Left renal cortex interstitium (tissue), 4 donors: ENCODE measurements around the gene ASIC3. TPM values are rescaled to one million over a fixed set of nuclear protein-coding genes. Genes with fewer than 3 reads are reported as not detected.
"Not testable (repeated sequence)": the region's sequence is repeated elsewhere in the genome, so short reads cannot be mapped to it uniquely, and the experiment has no call there.

Source experiments
- DNase-seq, 4 donors: peaks; one replicate each; pipeline ENCODE4 v3.0.0-alpha.2; 2013; ENCODE audit warnings: low read depth in 4 of 4, low spot score in 2 of 4, missing footprints in 1 of 4
- polyA plus RNA-seq, 4 donors: library from polyadenylated mRNA; unstranded; fragments of 120-200 nt; gene quantifications; one replicate each; pipeline ENCODE4 v1.2.1, GENCODE V29; 2013; ENCODE audit not compliant: insufficient read length in 4 of 4

ASIC3 gene
- polyA plus RNA-seq, 4 donors: 0.83 to 3.8 (median 2.5) TPM

DNA sequence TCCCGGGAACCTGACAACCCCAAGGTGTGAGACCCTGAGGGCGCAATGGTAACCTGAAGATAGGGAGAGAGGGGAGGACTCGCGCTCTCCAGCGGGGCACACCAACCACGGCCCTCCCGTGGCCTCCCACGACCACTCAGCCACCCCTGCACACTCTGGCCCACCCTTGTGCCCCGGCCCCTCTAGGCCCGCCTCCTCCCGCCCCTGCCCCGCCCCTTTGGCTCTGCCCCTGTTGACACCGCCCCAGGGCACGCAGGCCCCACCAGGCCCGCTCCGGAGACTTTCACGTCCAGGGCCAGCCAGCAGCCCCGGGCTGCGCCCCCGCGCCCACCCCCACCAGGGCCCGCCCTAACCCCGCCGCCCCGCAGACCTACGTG lies 35.0 kb upstream of the ASIC3 start:
- no peak for DNase-seq

DNA sequence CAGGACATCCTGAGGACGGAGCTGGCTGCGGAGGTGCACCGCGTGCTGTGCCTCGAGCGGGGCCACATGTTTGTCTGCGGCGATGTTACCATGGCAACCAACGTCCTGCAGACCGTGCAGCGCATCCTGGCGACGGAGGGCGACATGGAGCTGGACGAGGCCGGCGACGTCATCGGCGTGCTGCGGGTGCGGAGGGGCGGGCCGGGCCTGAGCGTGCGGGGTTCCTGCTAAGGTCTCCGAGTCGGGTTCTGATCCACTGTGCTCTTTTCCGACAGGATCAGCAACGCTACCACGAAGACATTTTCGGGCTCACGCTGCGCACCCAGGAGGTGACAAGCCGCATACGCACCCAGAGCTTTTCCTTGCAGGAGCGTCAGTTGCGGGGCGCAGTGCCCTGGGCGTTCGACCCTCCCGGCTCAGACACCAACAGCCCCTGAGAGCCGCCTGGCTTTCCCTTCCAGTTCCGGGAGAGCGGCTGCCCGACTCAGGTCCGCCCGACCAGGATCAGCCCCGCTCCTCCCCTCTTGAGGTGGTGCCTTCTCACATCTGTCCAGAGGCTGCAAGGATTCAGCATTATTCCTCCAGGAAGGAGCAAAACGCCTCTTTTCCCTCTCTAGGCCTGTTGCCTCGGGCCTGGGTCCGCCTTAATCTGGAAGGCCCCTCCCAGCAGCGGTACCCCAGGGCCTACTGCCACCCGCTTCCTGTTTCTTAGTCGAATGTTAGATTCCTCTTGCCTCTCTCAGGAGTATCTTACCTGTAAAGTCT lies 34.4 kb upstream of the ASIC3 start:
- DNase-seq: peak in 1 of 4 donors; percentile 73

DNA sequence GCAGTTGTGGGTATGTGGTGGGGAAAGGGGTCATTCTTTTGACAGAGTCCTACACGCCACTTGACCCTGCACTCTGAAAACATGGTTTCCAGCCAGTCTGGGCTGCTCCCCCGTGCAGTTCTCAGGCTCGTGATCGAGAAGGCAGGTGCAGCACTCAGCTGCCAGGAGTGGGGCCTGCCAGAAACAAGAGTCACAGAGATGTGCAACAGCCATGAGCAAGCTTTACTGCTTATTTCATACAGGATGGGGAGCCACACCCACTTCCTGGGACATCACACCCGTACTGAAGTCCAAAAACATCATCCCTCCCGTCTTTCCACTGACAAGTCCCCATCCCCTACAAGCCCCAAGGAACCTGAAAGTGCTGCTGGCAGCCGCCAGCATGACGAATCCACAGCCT lies 33.4 kb upstream of the ASIC3 start:
- no peak for DNase-seq

DNA sequence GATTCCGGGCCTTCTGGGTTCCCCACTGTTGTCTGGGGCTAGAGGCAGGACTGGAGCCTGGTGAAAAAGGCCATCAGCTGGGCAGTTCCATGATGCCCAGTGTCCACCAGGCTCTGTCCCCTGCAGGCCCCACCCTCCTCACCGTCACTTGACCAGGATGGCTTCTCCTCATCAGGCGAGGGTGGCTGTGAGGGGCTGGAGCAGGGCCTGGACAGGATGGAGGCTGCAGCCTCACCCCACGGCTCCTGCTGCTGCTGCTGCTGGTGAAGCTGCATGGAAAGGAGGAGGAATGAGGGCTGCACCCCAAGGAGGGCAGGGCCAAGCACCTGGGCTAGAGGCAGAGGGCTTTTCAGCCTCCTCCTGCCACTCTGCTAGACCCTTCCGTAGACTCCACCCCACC lies 32.4 kb upstream of the ASIC3 start:
- DNase-seq: no peak

DNA sequence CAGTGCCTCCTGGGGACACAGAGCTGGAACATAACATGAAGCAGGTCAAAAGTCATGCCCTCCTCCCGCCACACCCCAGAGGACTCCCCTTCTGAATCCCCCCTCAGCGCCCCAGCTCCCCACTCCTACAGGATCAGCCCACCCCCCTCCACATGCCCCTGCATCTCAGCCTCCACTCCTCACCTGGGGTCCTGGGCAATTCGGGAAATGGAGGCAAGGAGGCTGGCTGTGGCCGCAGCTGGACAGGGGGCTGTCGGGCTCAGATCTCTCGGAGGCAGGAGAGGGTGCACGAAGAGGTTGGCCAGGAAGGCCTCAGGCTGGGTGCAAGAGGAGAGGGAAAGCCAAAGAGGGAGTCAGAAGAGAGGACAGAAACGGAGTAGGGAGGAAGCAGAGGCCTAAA lies 31.8 kb upstream of the ASIC3 start:
- DNase-seq: no peak

DNA sequence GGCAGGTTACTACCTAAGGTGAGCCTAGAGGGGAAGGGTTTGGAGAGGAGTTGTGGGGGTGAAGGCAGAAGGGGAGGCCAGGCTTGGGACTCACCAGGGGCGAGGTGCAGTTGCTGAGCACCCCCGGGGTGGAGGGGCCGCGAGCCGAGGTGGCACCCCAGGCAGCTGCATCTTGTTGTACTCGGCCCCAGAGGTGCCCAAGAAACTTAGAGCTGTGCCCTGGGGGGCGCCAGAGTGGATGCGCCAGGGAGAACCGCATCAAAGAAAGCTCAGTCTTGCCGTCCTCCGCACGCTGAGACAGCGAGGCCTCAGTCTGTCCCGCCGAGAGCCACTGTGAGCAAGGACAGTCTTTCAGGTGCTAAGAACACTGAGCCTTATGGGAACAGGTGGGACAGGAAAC lies 31.4 kb upstream of the ASIC3 start:
- no peak for DNase-seq

DNA sequence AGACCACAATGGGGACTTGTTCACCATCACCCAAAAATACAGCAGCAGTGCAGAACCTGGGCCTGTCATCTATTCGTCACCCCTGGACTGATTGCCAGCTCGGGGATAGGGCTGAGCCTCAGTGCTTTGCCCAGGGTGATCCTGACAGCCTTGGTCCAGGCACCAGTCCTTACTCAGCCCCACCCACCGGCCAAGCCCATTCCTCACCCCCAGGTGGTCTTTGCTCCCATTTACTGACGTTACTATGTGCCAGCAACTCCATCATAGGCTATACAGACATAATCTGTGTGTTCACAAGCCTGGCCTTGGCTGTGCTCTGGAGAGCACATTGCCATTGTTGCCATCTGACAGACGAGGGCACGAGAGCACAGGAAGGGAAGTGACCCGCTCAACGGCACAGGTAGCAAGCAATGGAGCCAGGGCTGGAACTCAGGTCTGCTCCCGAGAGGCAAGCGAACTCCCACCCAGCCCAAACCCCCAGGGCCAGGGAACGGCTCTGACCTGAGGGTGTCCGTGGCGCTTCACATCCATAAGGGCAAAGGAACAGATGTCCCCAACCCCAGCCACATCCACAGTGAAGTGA lies 30.9 kb upstream of the ASIC3 start:
- no peak for DNase-seq

DNA sequence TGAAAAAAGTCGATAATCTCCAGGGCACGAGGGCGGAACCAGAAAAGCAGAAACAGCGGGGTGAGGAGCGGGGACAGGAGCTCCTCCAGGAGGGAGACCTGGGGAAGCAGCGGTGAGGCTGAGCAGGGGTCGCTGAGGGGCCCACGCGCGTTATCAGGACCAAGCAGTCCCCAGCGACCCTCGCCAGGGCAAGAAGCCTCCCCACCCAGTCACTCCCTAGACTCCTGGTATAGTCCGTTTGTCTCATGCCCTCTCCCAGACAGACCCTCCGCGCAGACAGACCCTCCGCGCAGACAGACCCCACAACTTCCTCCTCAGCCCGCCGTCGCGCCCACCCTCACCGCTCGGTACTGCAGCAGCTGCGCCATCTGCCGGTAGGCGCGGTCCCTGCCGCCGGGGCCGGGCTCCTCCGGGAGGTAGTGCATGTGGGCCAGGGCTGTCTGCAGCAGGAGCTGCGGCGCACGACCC lies 30.3 kb upstream of the ASIC3 start:
- DNase-seq: peak in 1 of 4 donors; percentile 56

DNA sequence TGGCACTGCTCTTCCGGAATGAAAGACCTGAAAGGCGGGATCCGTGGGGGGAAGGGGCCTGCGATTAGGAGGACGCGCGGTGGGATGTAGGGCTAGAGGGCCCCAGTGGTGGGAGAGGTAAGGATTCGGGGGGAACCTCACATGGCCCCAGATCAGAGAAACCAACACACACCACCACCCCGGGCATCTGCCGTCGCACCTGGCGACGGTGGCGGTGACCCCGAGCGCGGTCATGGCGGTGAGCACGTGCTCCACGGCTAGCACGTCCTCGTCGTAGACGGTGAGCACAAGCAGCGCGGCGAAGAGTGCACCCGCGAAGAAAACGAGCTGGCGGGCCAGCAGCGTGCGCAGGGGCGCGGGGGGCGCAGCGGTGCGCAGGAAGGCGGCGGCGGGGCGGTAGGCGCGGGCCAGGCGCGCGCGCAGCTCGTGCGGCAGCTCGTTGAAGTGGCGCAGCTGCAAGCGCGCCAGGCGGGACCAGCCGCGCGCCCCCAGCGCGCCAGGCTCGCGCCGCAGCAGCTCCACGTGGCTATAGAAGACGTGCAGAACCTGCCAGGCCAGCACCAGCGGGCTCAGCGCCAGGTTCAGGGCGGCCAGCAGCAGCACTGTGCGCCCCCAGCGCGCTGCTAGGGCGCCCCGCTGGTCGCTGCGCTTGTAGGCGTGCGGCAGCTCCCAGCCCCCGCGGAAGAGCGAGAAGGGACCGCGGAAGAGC lies 29.8 kb upstream of the ASIC3 start:
- DNase-seq: no peak

DNA sequence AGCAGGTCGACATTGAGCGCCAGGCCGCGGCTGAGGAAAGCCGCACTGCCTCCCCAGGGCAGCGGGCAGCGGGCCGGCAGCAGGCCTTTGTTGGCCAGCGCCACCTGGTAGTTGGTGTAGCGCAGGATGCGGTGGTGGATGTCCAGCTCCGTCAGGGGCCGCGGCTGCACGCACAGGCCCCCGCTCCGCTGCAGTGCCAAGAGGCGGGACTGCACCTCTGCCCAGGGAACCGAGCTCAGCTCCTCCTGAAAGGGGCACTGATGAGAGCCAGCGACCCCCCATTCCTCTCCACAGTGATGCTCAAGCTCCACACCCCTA lies 29.2 kb upstream of the ASIC3 start:
- no peak for DNase-seq

DNA sequence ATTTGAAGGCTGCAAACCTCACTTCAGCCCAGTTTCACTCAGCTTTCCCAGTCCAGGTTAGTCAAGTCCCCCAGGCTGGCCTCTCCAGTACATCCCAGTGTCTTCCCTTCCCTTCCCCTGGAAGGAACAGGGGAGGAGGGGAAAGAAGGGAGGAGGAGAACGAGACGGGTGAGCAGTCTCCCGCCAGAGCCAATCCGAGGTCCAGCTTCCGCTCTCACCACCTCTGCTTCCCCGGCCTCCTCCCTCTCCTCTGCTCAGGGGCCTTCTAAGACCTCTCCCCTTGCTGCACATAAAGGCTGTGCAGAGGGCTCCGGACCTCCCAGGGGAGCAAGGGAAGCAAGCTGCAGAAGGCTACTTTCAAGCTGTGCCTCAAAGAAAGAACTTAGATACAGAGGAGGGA lies 28.1 kb upstream of the ASIC3 start:
- no peak for DNase-seq

DNA sequence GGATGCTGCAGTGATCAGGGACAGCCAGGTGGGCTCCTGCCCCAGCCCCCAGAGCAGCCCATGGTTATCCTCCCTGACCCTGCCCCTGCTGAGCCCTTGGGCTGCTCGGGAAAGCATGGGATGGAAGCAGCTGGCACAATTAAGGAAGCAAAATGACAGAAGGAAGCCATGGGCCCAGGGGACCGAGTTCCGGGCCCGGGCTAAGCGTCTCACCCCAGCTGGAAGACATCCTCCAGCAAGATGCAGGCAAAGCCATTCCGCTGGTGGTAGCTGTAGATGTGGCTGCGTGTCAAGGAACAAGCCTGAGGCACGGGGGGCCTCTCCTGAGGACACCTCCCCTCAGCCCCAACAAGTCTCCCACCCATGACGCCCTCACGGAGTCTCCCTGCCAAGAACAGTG lies 25.1 kb upstream of the ASIC3 start:
- no peak for DNase-seq

DNA sequence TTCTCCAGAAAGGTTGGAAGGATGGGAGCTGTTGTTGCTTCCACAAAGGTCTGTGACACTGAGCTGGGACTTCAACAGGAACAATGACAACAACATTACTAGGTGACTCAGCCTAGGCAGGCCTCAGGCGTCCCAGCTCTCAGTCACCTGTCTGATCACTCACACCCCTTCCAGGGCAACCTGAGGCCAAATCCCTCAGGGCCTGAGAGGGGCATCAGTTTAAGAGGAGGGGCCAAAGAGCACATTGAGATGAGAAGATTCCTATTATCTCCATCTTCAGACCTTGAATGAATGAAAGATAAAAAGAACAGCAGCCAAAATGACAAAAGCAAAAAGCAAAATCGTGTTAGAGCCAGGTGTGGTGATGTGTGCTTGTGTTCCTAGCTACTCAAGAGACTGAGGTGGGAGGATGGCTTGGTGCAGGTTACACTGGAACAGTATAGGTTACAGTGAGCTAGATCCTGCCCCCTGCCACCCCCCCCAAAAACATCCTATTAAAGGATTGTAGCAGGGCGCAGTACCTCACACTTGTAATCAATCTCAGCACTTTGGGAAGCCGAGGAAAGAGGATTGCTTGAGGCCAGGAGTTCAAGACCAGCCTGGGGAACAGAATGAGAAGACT lies 23.8 kb upstream of the ASIC3 start, which contains the start of gene ATG9B:
ATG9B (minus strand) TSS at position 60 of the 622 bp plus-strand sequence. CDS start 71 bp downstream, outside the sequence.
- no peak for DNase-seq

DNA sequence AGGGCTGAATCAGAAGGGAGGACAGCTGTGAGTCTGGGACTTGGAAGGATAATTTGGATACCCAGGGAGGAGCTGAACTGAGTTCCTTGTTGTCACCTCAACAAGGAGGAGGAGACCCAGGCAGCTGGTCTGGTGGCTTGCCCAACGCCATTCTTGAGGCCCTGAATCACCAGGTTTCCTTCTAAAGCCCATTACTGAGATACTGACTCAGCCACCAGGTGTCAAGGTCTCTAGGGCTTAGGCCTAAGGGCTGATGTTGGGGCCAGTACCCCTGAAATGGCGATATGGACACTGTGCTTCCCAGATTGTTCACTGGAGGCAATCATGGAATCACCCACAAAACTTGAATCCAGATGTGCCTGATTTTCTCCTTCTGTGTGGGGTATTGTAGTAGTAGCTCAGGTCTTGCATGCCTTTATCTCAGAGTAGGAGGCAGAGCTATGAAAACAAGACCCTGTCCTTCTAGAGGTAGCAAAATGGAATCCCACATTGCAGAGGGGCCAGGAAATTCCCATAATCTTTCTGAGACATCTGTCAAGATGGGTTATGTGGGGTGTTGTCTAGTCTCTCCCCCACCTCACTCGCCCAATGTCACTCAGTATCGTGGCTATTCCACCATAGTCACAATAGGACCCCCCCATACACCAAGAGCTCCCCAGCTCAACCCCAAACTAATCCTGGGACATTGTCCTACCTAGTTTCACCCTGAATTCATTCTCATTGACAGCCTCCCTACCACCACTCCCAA lies 22.2 kb upstream of the ASIC3 start:
- DNase-seq: no peak

DNA sequence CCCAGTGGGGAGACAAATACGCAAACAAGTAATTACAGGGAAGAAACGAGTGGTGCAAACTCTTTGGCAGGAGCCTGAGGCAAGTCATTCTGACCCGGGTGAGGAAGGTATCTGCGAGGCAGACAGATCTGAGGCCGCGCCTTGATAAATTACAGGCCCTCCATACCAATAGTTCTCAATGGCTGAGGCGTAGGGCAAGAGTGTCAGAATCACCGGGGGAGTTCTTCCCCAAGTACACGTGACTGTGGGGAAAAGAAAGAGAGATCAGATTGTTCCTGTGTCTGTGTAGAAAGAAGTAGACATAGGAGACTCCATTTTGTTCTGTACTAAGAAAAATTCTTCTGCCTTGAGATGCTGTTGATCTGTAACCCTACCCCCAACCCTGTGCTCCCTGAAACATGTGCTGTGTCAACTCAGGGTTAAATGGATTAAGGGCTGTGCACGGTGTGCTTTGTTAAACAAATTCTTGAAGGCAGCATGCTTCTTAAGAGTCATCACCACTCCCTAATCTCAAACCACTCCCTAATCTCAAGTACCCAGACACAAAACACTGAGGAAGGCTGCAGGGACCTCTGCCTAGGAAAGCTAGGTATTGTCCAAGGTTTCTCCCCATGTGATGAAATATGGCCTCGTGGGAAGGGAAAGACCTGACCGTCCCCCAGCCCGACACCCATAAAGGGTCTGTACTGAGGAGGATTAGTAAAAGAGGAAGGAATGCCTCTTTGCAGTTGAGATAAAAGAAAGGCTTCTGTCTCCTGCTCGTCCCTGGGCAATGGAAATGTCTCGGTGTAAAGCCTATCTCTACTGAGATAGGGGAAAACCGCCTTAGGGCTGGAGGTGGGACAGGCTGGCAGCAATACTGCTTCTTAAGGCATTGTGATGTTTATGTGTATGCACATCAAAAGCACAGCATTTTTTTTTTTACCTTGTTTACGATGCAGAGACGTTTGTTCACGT lies 21.3 kb upstream of the ASIC3 start:
- DNase-seq: not testable (repeated sequence)

DNA sequence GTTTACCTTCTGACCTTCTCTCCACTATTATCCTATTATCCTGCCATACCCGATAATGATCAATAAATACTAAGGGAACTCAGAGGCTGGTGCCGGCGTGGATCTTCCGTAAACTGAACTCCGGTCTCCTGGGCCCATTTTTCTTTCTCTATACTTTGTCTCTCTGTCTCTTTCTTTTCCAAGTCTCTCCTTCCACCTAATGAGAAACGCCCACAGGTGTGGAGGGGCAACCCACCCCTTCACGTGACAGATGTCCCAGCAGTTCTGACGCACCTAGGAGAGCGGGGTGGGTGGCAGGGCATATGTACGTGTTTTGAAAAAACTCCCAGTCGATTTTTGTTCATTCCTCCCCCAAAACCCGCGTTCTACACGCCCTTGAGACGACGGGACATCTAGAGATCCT lies 20.6 kb upstream of the ASIC3 start:
- DNase-seq: not testable (repeated sequence)

DNA sequence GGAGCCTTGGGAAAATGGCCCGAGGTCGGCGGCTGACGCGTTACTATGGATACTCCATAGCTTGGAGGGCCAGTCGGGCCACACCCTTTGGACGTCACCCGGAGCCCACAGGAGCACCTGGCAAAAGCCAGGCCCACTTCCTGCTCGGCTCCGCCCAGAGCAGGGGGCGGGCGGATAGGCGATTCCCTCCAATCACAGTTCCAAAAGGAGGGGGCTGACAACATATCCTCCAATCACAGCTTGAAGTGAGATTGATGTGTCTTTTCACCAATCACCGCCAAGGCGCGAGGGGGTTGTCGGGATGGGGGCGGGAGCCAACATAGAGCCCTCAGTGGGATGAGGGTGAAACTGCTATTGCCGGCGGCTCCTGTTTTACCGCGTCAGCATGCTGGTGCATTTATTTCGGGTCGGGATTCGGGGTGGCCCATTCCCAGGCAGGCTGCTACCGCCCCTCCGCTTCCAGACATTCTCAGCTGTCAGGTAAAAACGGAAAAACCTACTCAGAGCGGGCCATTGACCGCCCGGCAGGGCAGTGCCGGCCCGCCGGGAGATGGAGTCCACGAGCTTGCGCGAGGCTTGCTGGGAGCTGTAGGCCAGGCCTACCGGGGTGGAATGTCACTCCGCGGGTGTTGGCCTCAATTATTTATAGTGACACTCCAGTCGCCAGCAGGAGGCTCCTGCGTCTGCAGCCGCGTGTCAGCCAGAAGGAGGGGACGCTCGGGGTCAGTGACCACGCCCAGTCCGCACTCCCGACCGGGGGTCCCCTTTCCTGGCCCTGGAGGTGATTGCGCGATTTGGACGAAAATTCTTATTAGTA lies 20.0 kb upstream of the ASIC3 start, which contains the start of gene ABCB8:
ABCB8 (plus strand) TSS at position 320 of the 817 bp plus-strand sequence; CDS start at position 386, 66 bp downstream.
- DNase-seq: peak; percentile 99 to 100 (median 100)

DNA sequence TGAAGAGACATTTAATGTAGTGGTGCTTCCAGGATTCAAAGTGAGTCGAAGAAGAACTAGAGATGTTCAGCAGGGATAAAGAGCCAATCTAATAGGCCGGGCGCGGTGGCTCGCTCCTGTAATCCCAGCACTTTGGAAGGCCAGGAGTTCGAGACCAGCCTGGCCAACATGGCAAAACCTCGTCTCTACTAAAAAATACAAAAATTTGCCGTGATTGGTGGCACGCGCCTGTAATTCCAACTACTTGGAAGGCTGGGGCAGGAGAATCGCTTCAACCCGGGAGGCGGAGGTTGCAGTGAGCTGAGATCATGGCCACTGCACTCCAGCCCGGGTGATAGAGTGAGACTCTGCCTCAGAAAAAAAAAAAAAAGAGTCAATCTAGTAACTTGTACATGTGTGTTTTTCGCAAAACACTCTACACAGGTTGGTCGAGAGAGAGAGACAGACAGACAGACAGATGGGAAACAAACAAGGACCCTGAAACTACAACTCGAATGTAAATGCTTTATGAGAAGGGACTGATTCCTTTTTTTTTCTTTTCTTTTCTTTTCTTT lies 19.3 kb upstream of the ASIC3 start:
- DNase-seq: no peak
